ENCODE data around the gene MTA3. TPM values are rescaled to one million over a fixed set of nuclear protein-coding genes. Genes with fewer than 3 reads are reported as not detected.

MTA3 gene
- 9.6 and 19.2 TPM in 2 replicates for polyA plus RNA-seq

GRCh38 chr2:42568401-42569115 is at the start of gene MTA3:
MTA3 (plus strand) TSS chr2:42568632; CDS start chr2:42568746, 114 bp downstream.

GRCh38 chr2:42764096-42764495 is 195.7 kb downstream of the MTA3 start, which contains the start of gene OXER1:
OXER1 (minus strand) TSS chr2:42764135; CDS start chr2:42764062, 73 bp downstream.

DNA sequence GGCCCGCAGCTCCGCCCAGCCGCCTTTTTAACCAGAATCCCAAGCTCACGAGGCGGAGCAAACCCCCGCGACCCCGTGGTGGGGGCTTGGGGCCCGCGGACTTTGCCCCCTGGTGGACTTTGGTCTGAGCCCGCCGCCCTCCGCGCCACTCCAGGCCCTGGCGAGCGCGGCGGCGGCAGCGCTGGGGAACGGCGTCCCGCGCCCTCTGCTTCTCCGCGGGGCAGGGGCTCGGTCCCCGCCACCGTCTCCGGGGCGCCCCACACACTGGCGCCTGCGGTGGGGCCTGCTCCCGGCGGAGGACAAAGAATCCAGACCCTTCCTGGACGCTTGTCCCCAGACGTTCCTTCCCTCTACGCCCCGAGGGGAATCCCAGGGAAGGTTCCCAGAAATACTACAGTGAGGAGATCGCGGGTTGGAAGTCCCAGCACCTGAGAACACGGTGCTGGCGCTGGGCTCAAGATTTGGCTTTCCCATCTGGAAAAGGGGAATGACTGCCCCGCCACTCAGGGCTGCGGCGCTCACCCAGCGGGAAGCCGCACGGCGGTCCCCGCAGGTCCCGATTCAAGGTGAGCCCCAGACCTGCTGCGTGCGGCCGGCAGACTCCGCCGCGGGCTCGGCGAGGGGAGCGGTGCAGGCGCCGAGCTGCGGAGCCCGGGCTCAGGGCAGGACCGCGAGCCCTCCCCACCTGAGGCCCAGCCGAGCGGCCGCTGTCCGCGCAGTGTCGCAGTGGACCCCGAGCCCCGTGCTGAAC is 224.3 kb downstream of the MTA3 start, which contains the start of gene HAAO:
Gene HAAO (minus strand): TSS at position 1 of the 751 bp plus-strand sequence. CDS start 47 bp downstream, outside the sequence.

Other genes with a start within 250 kb of the MTA3 start
- gene COX7A2L, start 207.4 kb upstream of the MTA3 start, polyA plus RNA-seq = 293 and 356 TPM in 2 replicates
- gene KCNG3, start 74.7 kb upstream of the MTA3 start, polyA plus RNA-seq = 0.15 TPM in 1 of 2 replicates, not detected in the other
- not detected in 2 replicates for gene OXER1, start 195.5 kb downstream of the MTA3 start, polyA plus RNA-seq
- not detected in 2 replicates for gene HAAO, start 224.0 kb downstream of the MTA3 start, polyA plus RNA-seq

All from Purkinje cell (primary cell).